Measurements from ENCODE around the gene KNDC1. TPM values are rescaled to one million over a fixed set of nuclear protein-coding genes. Genes with fewer than 3 reads are reported as not detected.

Gene KNDC1
- total RNA-seq, 1 experiment from 2014 or later: 15.7 TPM

DNA sequence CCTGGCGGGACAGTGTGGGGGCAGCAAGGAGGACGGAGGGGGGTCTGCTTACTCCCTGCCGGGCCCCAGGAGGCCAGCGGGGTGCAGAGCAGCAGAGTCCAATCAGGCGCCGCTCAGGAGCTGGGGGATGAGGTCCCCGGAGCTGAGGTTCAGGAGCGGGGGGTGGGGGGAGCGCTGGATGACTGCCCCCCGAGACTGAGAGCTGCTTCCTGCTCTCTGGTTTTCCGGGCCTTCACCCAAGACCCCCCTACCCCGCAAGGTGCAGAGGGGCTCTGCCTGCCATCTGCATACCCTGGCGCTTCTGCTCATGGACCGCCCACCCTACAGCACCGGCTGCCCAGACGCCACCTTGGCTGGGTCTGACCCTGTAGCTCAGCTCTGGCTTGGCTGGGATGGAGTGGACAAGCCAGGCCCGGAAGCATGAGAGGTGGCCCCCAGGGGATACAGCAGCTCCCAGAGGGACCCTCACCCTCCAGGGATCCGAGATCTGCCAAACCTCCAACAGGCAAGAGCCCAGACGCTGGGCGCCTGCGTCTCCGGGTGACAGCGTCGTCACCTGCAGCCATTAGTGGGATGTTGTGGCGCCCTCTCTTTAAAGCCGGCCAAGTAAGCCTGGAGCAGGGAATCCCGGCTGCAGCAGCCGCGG lies 930 bp downstream of the KNDC1 start:
- H4K5ac ChIP-seq (ENCODE audit: insufficient read length, low read depth, low read length): no peak overlapping the region
- H2BK15ac ChIP-seq (ENCODE audit: low read depth, low read length): no peak overlapping the region
- peaks cover 7 to 13% (median 9%) of the 10 kb centered on the region in 3 experiments; a peak in 6 of 7 replicates for H3K36me3 Mint-ChIP-seq (ENCODE audit: insufficient read depth in 1 of 3, low read depth in 3 of 3)
- H2AK5ac ChIP-seq (ENCODE audit: insufficient read length, low read length): no peak overlapping the region
- no peak overlapping the region for H3K9ac ChIP-seq (ENCODE audit: extremely low read depth, insufficient read length, low read length)
- DNase-seq: no peak
- H3K4me1 Mint-ChIP-seq: peaks cover 23 to 30% of the 10 kb centered on the region in 2 experiments
- H3K9me3 Mint-ChIP-seq: no peaks in the 10 kb centered on the region
- H3K27me3 Mint-ChIP-seq (ENCODE audit: low read depth): no peaks in the 10 kb centered on the region; the same call in 1 of the 2 replicates
- H2BK120ac ChIP-seq (ENCODE audit: low read depth, low read length, poor library complexity, severe bottlenecking): no peak overlapping the region
- no peak overlapping the region for H4K8ac ChIP-seq (replicated peaks; ENCODE audit: insufficient read length, low read depth, low read length)
- no peak overlapping the region for H3K18ac ChIP-seq (ENCODE audit: insufficient read length, low read depth, low read length)
- no peak overlapping the region for H2BK20ac ChIP-seq (ENCODE audit: low read depth, low read length, poor library complexity, severe bottlenecking)
- H3K4me3 Mint-ChIP-seq: peak overlapping the region; percentile 65 to 78
- H3T11ph ChIP-seq (ENCODE audit: low read length): no peak overlapping the region
- peaks cover 10% of the 10 kb centered on the region for H3K23me2 ChIP-seq (ENCODE audit: insufficient read length, low read depth, low read length, poor library complexity, severe bottlenecking)
- no peak overlapping the region for H3K4ac ChIP-seq (ENCODE audit: low read depth, low read length)
- no peak overlapping the region for H2BK12ac ChIP-seq (ENCODE audit: insufficient read length, low read depth, low read length)
- H3K23ac ChIP-seq (ENCODE audit: insufficient read length, low read depth, low read length): no peak overlapping the region
- WGBS (ENCODE audit: extremely low coverage, insufficient read length, low lambda C conversion rate): no CpG with 5 or more reads among the region's 29 CpGs
- H3K79me2 ChIP-seq (ENCODE audit: insufficient read depth, low read length): no peaks in the 10 kb centered on the region
- H3K4me1 ChIP-seq (ENCODE audit: insufficient read depth, low read length): no peaks in the 10 kb centered on the region; the same call in 1 of the 2 replicates
- H4K20me1 ChIP-seq (ENCODE audit: control insufficient read depth, insufficient read depth, insufficient read length): no peaks in the 10 kb centered on the region
- H3K14ac ChIP-seq (ENCODE audit: insufficient read depth, low read length): no peak overlapping the region; the same call in 1 of the 2 replicates
- H2BK5ac ChIP-seq (ENCODE audit: insufficient read length, low read length): no peak overlapping the region
- H3K56ac ChIP-seq (ENCODE audit: insufficient read length, low read depth, low read length): no peak overlapping the region
- H2AFZ ChIP-seq (ENCODE audit: low read length): no peak overlapping the region
- no peaks in the 10 kb centered on the region for H3K9me3 ChIP-seq (ENCODE audit: control insufficient read depth, low read depth, low read length)
- H4K91ac ChIP-seq (ENCODE audit: insufficient read length, low read depth, low read length): no peak overlapping the region
- no peak overlapping the region for H3K27ac Mint-ChIP-seq
- H3K27me3 ChIP-seq (ENCODE audit: insufficient read depth, low read length): no peaks in the 10 kb centered on the region
- no peaks in the 10 kb centered on the region for H3K79me1 ChIP-seq (ENCODE audit: insufficient read depth, low read depth, low read length, poor library complexity, severe bottlenecking)
- peak overlapping the region; percentile 74 for H3K4me2 ChIP-seq (ENCODE audit: insufficient read depth, insufficient read length, low read length)
- TF ChIP-seq, protein P1, sequence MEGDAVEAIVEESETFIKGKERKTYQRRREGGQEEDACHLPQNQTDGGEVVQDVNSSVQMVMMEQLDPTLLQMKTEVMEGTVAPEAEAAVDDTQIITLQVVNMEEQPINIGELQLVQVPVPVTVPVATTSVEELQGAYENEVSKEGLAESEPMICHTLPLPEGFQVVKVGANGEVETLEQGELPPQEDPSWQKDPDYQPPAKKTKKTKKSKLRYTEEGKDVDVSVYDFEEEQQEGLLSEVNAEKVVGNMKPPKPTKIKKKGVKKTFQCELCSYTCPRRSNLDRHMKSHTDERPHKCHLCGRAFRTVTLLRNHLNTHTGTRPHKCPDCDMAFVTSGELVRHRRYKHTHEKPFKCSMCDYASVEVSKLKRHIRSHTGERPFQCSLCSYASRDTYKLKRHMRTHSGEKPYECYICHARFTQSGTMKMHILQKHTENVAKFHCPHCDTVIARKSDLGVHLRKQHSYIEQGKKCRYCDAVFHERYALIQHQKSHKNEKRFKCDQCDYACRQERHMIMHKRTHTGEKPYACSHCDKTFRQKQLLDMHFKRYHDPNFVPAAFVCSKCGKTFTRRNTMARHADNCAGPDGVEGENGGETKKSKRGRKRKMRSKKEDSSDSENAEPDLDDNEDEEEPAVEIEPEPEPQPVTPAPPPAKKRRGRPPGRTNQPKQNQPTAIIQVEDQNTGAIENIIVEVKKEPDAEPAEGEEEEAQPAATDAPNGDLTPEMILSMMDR (conservative IDR thresholded peaks at IDR 0.05): no peak
- H3K27ac ChIP-seq (ENCODE audit: insufficient read length, low read depth, low read length): no peak overlapping the region

Measured in H9 (cell line).